NCI-H2081 (cell line): ENCODE results near the gene NDUFAF3.

ENCODE experiments used
- DNase-seq, 2 experiments: peaks; one replicate each; lab custom pipeline; 2025; lab: John Stamatoyannopoulos, UW

NDUFAF3 gene

DNA sequence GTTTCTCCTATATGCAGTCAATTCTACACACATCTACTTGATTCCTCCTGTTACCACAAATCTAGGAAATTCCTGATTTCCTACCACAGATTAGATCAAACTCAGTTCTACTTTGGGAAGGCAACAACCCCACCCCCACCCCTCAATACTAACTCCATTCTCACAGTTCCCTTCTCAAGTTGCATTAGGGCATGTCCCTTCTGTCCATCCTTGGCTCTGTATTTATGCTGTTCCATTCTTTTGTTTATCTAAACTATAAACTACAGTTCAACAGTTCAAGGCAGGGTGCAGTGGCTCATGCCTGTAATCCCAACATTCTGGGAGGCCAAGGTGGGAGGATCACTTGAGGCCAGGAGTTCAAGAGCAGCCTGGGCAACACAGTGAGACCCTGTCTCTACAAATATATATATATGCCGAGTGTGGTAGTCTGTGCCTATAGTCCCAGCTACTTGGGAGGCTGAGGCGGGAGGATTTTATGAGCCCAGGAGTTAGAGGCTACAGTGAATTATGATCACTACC lies 32.5 kb downstream of the NDUFAF3 start:
- no peak for DNase-seq

DNA sequence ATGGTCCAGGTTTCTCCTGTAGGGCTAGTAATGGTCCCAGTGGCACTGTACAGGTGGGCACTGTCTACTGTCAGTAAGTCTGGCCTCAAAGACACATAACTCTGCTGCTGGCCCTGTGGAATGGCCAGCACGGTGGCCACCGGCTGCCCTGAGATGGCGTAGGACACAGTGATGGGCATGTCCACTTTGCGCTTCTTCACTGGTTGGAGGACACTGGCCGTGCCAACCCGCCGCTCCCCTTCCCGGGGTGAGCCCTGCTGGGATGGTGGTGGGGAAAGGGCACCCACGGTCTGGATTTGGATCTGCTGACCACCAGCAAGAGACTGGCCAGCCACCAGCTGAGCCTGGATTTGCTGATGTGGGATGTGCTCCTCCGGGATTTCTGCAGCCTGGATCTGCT lies 35.3 kb downstream of the NDUFAF3 start:
- no peak for DNase-seq

DNA sequence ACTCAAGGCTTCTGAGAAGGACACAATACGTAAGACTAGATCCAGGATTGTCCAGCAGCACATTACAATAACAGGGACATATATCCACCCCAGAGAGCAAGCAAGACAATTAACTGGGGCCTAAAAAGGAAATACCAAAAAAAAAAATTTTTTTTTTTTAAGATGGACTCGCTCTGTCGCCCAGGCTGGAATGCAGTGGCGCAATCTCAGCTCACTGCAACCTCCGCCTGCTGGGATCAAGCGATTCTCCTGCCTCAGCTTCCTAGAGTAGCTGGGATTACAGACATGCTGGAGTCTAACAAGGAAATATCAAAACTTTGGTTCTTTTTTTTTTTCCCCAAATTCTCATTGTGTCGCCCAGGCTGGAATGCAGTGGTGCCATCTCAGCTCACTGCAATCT lies 36.1 kb downstream of the NDUFAF3 start:
- no peak for DNase-seq
